ENCODE measurements around the gene UBE2M.

DNA sequence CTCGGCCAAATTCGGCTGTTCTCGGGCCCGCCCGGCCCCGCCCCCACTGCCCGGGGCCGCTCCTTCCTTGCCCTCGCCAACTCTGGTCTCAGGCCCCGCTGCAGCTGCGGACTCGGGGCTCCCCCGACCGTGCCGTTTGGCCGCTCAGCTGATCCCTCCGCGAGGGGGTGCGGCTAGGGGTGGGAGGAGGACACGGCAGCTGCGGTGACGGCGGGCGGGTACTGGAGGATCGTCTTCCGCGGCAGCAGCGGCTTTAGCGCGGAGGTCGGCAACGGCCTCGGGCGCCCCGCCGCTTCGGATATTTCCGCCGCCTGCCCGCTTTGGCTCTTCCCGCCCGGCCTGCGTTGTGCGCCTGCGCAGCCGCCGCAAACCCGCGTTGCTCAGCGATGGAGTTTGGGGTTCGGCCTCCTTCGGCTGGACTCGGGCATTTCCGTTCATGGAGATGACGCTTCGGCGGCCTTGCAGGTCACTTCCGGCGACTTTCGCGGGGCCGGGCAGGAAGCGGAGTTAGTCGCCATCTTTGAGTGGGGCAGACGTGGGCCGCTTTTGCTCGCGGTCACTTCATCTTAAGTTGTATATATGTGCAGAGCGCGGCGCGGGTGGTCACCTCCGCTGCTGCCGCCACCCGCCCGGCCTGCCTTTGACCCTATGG is 338 bp upstream of the UBE2M start:
- TF ChIP-seq, protein P1, sequence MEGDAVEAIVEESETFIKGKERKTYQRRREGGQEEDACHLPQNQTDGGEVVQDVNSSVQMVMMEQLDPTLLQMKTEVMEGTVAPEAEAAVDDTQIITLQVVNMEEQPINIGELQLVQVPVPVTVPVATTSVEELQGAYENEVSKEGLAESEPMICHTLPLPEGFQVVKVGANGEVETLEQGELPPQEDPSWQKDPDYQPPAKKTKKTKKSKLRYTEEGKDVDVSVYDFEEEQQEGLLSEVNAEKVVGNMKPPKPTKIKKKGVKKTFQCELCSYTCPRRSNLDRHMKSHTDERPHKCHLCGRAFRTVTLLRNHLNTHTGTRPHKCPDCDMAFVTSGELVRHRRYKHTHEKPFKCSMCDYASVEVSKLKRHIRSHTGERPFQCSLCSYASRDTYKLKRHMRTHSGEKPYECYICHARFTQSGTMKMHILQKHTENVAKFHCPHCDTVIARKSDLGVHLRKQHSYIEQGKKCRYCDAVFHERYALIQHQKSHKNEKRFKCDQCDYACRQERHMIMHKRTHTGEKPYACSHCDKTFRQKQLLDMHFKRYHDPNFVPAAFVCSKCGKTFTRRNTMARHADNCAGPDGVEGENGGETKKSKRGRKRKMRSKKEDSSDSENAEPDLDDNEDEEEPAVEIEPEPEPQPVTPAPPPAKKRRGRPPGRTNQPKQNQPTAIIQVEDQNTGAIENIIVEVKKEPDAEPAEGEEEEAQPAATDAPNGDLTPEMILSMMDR (conservative IDR thresholded peaks at IDR 0.05; ENCODE audit: low read depth, low read length), result no peak
- no peak for TF ChIP-seq EZH2 (IDR thresholded peaks at IDR 0.05; ENCODE audit: low read length, unreplicated experiment)
